Left lung (tissue), 10 donors: ENCODE measurements around the gene CPED1. TPM values are rescaled to one million over a fixed set of nuclear protein-coding genes. Genes with fewer than 3 reads are reported as not detected.
A peak's percentile ranks its signal among the peaks of the same experiment; 100 is the strongest.

Experiments
- ATAC-seq: fragments of 200-7000 bp; cut with Tn5 transposase; one replicate; pipeline ENCODE4 v1.9.1; 2020; ENCODE audit warnings: moderate library complexity
- DNase-seq, 4 donors: peaks; one replicate each; pipeline ENCODE4 v3.0.0-alpha.2; 2013 to 2020
- H3K27ac ChIP-seq, 2 donors: fragments of 200-600 bp; sonication (generic) in 1 of 2; one replicate each; pipeline versions ENCODE4 v1.5.0 to v1.8.0; 2020 to 2021
- H3K27me3 ChIP-seq, 2 donors: fragments of 200-600 bp; sonication (generic) in 1 of 2; one replicate each; pipeline versions ENCODE4 v1.5.0 to v1.8.0; 2020 to 2021
- H3K36me3 ChIP-seq, 2 donors: fragments of 200-600 bp; sonication (generic) in 1 of 2; one replicate each; pipeline versions ENCODE4 v1.5.0 to v1.8.0; 2020 to 2021
- H3K4me1 ChIP-seq, 2 donors: fragments of 200-600 bp; one replicate each; pipeline ENCODE4 v1.8.0; 2021
- H3K4me3 ChIP-seq, 2 donors: fragments of 200-600 bp; sonication (generic) in 1 of 2; one replicate each; pipeline versions ENCODE4 v1.5.0 to v1.8.0; 2020 to 2021; ENCODE audit warnings: mild to moderate bottlenecking in 1 of 2
- H3K9me3 ChIP-seq, 2 donors: fragments of 200-600 bp; sonication (generic) in 1 of 2; one replicate each; pipeline versions ENCODE4 v1.5.0 to v1.8.0; 2020 to 2021
- intact Hi-C, 2 donors: fragments of 100-400 bp; cut with DNase I; formaldehyde crosslinking; loops; one replicate each; pipeline versions ENCODE4 v1.11.2 to v1.14.2; 2022
- polyA plus RNA-seq, 6 donors: library from polyadenylated mRNA; unstranded; fragments of 120-200 nt; gene quantifications; one replicate each; pipeline ENCODE4 v1.2.1, GENCODE V29; 2013; ENCODE audit not compliant: insufficient read length in 6 of 6
- total RNA-seq, 2 donors: library from RNA; stranded (reverse); fragmentation: NEBNext Ultra II Directional; extraction: Animal tissue kit (Norgen Biotek cat#: 25700); gene quantifications; one replicate each; pipeline ENCODE4 v1.2.1, GENCODE V29; 2021
- TF ChIP-seq, protein P1 (sequence below), 2 donors: fragments of 200-600 bp; sonication (generic) in 1 of 2; IDR thresholded peaks; one replicate each; pipeline versions ENCODE4 v1.5.0 to v1.8.0; 2021; ENCODE audit warnings: antibody characterized with exemption in 2 of 2
- donor health status: DM: no; HTN: yes; CAD: no.
- donor health status: DM: no; HTN: no; CAD: no.

The CPED1 gene
- total and polyA plus RNA-seq, 8 donors: 8.8 to 29.6 (median 22.8) TPM

- Histone ChIP-seq H3K36me3 (no peaks in the 10 kb centered on the region), H3K27ac (peak overlapping the region; percentile 61 to 91), H3K4me1 (peaks cover 0 to 40% of the 10 kb centered on the region in 2 donors), H3K4me3 (peak overlapping the region; percentile 18 to 45), H3K9me3 (no peaks in the 10 kb centered on the region), H3K27me3 (peaks cover 0 to 34% of the 10 kb centered on the region in 2 donors)
- intact Hi-C loops: no loop called here
- DNase-seq: no peak
- ATAC-seq: no peak
- TF ChIP-seq, protein P1, sequence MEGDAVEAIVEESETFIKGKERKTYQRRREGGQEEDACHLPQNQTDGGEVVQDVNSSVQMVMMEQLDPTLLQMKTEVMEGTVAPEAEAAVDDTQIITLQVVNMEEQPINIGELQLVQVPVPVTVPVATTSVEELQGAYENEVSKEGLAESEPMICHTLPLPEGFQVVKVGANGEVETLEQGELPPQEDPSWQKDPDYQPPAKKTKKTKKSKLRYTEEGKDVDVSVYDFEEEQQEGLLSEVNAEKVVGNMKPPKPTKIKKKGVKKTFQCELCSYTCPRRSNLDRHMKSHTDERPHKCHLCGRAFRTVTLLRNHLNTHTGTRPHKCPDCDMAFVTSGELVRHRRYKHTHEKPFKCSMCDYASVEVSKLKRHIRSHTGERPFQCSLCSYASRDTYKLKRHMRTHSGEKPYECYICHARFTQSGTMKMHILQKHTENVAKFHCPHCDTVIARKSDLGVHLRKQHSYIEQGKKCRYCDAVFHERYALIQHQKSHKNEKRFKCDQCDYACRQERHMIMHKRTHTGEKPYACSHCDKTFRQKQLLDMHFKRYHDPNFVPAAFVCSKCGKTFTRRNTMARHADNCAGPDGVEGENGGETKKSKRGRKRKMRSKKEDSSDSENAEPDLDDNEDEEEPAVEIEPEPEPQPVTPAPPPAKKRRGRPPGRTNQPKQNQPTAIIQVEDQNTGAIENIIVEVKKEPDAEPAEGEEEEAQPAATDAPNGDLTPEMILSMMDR (IDR thresholded peaks at IDR 0.05): no peak
These were observed 1.0 kb downstream of the CPED1 start for GRCh38 chr7:120989257-120990220.

GRCh38 chr7:120990468-120991118 is 2.1 kb downstream of the CPED1 start:
- Histone ChIP-seq H3K36me3 (no peaks in the 10 kb centered on the region), H3K27me3 (peaks cover 0 to 34% of the 10 kb centered on the region in 2 donors), H3K9me3 (no peaks in the 10 kb centered on the region), H3K4me1 (peaks cover 0 to 48% of the 10 kb centered on the region in 2 donors), H3K27ac (peak overlapping the region in 1 of 2 donors; percentile 91), H3K4me3 (peak overlapping the region in 1 of 2 donors; percentile 13)
- DNase-seq (no peak), ATAC-seq (no peak)
- TF ChIP-seq, protein P1 (IDR thresholded peaks at IDR 0.05): no peak
- intact Hi-C loops: no loop called here

DNA sequence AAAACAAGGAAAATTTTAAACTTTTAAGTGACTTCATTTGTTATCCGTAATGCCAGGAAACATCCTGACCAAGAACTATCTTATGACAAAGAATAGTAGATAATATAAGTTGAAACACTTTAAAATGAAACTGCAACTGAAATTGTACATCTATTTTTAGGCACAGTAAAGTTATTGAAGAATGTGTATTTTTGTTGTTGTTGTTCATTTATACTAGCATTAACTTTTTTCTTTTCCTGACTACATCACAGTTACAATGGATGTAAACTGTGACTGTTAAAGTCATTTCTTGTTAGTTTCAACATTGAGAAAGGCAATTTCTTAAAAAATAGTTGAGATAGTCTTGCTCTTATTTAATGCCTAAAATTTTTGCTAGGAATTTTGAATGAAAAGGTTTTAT is 2.6 kb downstream of the CPED1 start:
- intact Hi-C loops: no loop called here
- H3K27ac ChIP-seq: peak overlapping the region; percentile 25 to 91
- peak overlapping the region in 1 of 2 donors; percentile 13 for H3K4me3 ChIP-seq
- TF ChIP-seq, protein P1 (IDR thresholded peaks at IDR 0.05): no peak
- ATAC-seq: no peak
- H3K4me1 ChIP-seq: peaks cover 0 to 53% of the 10 kb centered on the region in 2 donors
- no peaks in the 10 kb centered on the region for H3K36me3 ChIP-seq
- DNase-seq: no peak
- no peaks in the 10 kb centered on the region for H3K9me3 ChIP-seq
- H3K27me3 ChIP-seq: peaks cover 0 to 34% of the 10 kb centered on the region in 2 donors

DNA sequence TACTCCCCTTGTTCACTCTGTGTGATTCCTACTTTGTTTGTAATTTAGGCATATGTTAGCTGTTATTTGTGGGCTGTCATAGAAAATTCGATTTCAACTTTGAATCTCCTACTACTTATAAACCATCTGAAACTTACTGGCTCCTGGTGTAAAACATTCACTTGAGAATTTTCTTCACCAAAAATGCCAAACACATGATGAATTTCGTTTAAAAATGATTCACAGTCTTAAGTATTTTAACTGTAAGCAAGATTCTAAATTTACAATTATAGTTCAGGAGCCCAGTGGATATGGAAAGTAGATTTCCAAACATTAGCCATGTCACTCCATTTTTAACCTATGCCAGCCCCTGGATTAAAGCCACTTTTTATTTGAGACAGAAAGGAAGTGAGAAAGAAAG is 3.1 kb downstream of the CPED1 start:
- H3K36me3 ChIP-seq: no peaks in the 10 kb centered on the region

More for the DNA sequence above, 3.1 kb downstream of the CPED1 start:
- ATAC-seq: no peak
- H3K27ac ChIP-seq: peak overlapping the region; percentile 25 to 91
- H3K4me3 ChIP-seq: peak overlapping the region in 1 of 2 donors; percentile 13
- H3K27me3 ChIP-seq: peaks cover 0 to 34% of the 10 kb centered on the region in 2 donors
- intact Hi-C loops: no loop called here
- H3K9me3 ChIP-seq: no peaks in the 10 kb centered on the region
- TF ChIP-seq, protein P1 (IDR thresholded peaks at IDR 0.05): no peak
- no peak for DNase-seq
- peaks cover 0 to 57% of the 10 kb centered on the region in 2 donors for H3K4me1 ChIP-seq
